ENCODE measurements around the gene GPSM1. TPM values are rescaled to one million over a fixed set of nuclear protein-coding genes. Genes with fewer than 3 reads are reported as not detected.

Gene GPSM1
- total and polyA plus RNA-seq, 2 experiments from 2014 or later, result 25.5 to 30.0 TPM

DNA sequence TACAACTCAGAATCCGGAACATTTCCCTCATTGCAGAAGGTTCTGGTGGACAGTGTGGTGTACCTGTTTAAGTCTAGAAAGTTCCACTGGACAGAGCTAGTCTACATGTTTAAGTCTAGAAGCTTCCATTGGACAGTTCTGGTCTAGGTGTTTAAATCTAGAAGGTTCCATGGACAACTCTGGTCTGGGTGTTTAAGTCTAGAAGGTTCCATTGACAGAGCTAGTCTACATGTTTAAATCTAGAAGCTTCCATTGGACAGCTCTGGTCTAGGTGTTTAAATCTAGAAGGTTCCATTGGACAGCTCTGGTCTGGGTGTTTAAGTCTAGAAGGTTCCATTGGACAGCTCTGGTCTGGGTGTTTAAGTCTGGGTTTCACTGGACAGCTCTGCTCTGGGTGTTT, 48.4 kb upstream of the GPSM1 start:
- Histone ChIP-seq H3K27ac (no peak overlapping the region), H4K20me1 (ENCODE audit: insufficient read depth, poor library complexity, severe bottlenecking) (no peaks in the 10 kb centered on the region), H3K4me3 (no peak overlapping the region), H3K79me2 (no peaks in the 10 kb centered on the region), H3K9me3 (ENCODE audit: low read depth) (no peaks in the 10 kb centered on the region), H3K27me3 (peaks cover 14% of the 10 kb centered on the region), H3K4me1 (ENCODE audit: insufficient read depth) (peaks cover 4% of the 10 kb centered on the region), H3K36me3 (replicated peaks; ENCODE audit: insufficient read depth, low read depth) (no peaks in the 10 kb centered on the region), H3K4me2 (no peak overlapping the region), H3K9me2 (replicated peaks; ENCODE audit: insufficient read depth) (no peaks in the 10 kb centered on the region), H2AFZ (no peak overlapping the region)
- no peak for TF ChIP-seq EZH2 (IDR thresholded peaks at IDR 0.05; ENCODE audit: borderline replicate concordance)
- TF ChIP-seq EZH2phosphoT487 (IDR thresholded peaks at IDR 0.05; ENCODE audit: low read depth, severe bottlenecking, unreplicated experiment), result no peak
- TF ChIP-seq, protein P1, sequence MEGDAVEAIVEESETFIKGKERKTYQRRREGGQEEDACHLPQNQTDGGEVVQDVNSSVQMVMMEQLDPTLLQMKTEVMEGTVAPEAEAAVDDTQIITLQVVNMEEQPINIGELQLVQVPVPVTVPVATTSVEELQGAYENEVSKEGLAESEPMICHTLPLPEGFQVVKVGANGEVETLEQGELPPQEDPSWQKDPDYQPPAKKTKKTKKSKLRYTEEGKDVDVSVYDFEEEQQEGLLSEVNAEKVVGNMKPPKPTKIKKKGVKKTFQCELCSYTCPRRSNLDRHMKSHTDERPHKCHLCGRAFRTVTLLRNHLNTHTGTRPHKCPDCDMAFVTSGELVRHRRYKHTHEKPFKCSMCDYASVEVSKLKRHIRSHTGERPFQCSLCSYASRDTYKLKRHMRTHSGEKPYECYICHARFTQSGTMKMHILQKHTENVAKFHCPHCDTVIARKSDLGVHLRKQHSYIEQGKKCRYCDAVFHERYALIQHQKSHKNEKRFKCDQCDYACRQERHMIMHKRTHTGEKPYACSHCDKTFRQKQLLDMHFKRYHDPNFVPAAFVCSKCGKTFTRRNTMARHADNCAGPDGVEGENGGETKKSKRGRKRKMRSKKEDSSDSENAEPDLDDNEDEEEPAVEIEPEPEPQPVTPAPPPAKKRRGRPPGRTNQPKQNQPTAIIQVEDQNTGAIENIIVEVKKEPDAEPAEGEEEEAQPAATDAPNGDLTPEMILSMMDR (IDR thresholded peaks at IDR 0.05; ENCODE audit: poor library complexity), result no peak
- DNase-seq (ENCODE audit: low spot score), result no peak
- WGBS (ENCODE audit: low lambda C conversion rate, missing lambda C conversion rate), result 89% methylated on average over 1 of the region's 1 CpG

- Histone ChIP-seq H3K9me2 (replicated peaks; ENCODE audit: insufficient read depth) (no peaks in the 10 kb centered on the region), H3K4me2 (no peak overlapping the region), H3K27ac (no peak overlapping the region), H3K36me3 (replicated peaks; ENCODE audit: insufficient read depth, low read depth) (no peaks in the 10 kb centered on the region), H4K20me1 (ENCODE audit: insufficient read depth, poor library complexity, severe bottlenecking) (no peaks in the 10 kb centered on the region), H3K9me3 (ENCODE audit: low read depth) (no peaks in the 10 kb centered on the region), H2AFZ (no peak overlapping the region), H3K79me2 (no peaks in the 10 kb centered on the region), H3K27me3 (peaks cover 14% of the 10 kb centered on the region), H3K4me3 (no peak overlapping the region), H3K4me1 (ENCODE audit: insufficient read depth) (peaks cover 4% of the 10 kb centered on the region)
- DNase-seq (ENCODE audit: low spot score), result no peak
- no peak for TF ChIP-seq EZH2phosphoT487 (IDR thresholded peaks at IDR 0.05; ENCODE audit: low read depth, severe bottlenecking, unreplicated experiment)
- no peak for TF ChIP-seq EZH2 (IDR thresholded peaks at IDR 0.05; ENCODE audit: borderline replicate concordance)
- TF ChIP-seq, protein P1 (IDR thresholded peaks at IDR 0.05; ENCODE audit: poor library complexity), result no peak
- 92% methylated on average over 6 of the region's 6 CpGs for WGBS (ENCODE audit: low lambda C conversion rate, missing lambda C conversion rate)
Observed at GRCh38 chr9:136279471-136279870, 47.9 kb upstream of the GPSM1 start.

- no peaks in the 10 kb centered on the region for H4K20me1 ChIP-seq (ENCODE audit: insufficient read depth, poor library complexity, severe bottlenecking)
- H3K9me3 ChIP-seq (ENCODE audit: low read depth), result no peaks in the 10 kb centered on the region
- H3K27me3 ChIP-seq, result peaks cover 14% of the 10 kb centered on the region
- H3K9me2 ChIP-seq (replicated peaks; ENCODE audit: insufficient read depth), result no peaks in the 10 kb centered on the region
- no peak overlapping the region for H3K4me2 ChIP-seq
- H3K27ac ChIP-seq, result no peak overlapping the region
- no peak overlapping the region for H3K4me3 ChIP-seq
- no peak for DNase-seq (ENCODE audit: low spot score)
- H3K4me1 ChIP-seq (ENCODE audit: insufficient read depth), result peaks cover 4% of the 10 kb centered on the region
- no peaks in the 10 kb centered on the region for H3K79me2 ChIP-seq
- no peak overlapping the region for H2AFZ ChIP-seq
- TF ChIP-seq, protein P1 (IDR thresholded peaks at IDR 0.05; ENCODE audit: poor library complexity), result no peak
- TF ChIP-seq EZH2phosphoT487 (IDR thresholded peaks at IDR 0.05; ENCODE audit: low read depth, severe bottlenecking, unreplicated experiment) (no peak), EZH2 (IDR thresholded peaks at IDR 0.05; ENCODE audit: borderline replicate concordance) (no peak)
- WGBS (ENCODE audit: low lambda C conversion rate, missing lambda C conversion rate), result 91% methylated on average over 16 of the region's 16 CpGs
- H3K36me3 ChIP-seq (replicated peaks; ENCODE audit: insufficient read depth, low read depth), result no peaks in the 10 kb centered on the region
Observed at GRCh38 chr9:136280535-136281315, 46.6 kb upstream of the GPSM1 start.
